CD4-positive, alpha-beta T cell treated with Interferon gamma for 1 hour (primary cell): ENCODE measurements around the gene SERINC5.
A peak's percentile ranks its signal among the peaks of the same experiment; 100 is the strongest.
"Not testable (repeated sequence)": the region's sequence is repeated elsewhere in the genome, so short reads cannot be mapped to it uniquely, and the experiment has no call there.

Experiments
- DNase-seq: peaks from one replicate; pipeline ENCODE4 v3.0.0-alpha.2; 2020

The SERINC5 gene

DNA sequence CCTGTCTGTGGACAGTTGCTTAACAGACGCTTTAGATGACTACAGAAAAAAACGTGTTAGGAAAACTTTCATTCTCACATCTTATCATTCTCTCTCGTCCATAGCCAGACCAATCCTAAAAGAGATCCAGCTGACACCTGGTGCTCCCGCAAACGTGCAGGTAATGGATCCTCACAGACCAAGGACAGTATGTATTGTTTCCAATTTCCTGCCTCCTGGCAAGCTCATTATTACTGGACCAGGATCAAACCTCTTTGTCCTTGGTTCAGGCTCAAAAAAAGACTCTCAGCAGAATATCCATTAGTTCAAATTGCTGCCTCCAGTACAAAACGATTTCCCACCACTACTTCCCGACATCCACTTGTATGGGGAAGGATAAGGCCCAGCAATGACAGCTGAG, 62.4 kb downstream of the SERINC5 start:
- no peak for DNase-seq

DNA sequence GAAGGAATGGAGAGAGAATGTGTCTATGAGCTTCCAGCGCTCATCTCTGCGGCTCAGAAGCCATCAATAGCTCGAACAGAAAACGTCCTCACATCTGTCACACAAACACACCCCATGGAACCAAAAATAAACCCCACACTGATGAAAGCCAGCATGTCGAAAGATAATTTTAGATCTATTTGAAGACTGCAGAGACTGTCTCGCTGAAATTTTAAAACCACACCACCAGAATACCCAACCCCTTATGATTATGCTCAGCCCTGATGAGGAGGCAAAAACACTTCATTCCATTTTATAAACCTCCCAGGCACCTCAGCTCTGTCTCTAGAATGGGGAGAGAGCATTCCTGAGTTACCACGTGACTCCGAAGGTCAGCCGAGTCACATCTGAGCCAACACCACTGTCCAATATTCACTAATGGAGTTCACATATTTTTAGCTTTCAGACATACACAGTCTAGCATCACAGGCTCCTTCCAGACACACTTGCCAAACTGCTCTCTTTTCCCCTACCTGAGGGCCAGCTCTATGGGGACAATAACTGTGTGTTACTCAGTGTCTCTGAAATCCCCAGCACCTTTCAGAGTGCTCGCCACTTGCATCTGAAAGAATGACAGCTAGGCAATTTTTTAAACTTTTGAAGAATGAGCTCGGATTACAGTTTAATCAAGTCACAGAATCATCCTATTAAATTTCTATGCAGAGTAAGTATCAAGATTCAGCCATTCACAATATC, 63.2 kb downstream of the SERINC5 start:
- no peak for DNase-seq

GRCh38 chr5:80191991-80192398, 63.9 kb downstream of the SERINC5 start:
- DNase-seq, result peak; percentile 32

GRCh38 chr5:80191397-80191796, 64.5 kb downstream of the SERINC5 start:
- DNase-seq, result no peak

DNA sequence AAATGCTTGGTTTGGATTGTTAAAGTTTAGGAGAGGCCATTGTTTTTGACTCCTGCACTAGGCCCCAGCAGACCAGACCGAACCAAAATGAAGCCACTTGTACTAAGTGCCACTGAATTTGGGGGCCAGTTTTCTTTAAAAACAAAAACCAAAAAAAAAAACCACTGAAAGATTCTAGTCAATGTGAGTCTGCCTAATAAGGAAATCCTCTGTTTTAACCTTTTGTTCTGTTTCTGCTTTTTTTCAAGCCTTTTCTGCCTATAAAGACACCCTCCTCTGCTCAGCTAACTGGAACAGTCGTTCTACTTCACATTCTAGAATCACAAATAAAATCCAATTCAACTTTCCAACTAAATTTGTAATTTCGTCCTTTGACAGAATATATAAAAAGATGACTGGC, 64.9 kb downstream of the SERINC5 start:
- DNase-seq, result no peak

DNA sequence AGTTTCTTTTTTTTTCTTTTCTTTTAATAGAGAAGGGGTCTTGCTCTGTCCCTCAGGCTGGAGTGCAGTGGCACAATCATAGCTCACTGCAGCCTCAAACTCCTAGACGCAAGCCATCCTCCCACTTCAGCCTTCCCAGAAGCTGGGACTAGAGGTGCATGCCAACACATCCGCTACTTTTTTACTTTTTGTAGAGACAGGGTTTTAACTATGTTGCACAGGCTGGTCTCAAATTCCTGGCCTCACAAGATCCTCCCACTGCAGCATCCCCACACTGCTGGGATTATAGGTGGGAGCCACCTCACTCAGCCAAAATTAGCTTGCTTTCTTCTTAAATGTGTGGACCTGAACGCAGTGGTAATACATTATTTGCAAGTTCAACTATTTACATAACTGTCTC, 66.1 kb downstream of the SERINC5 start:
- no peak for DNase-seq

DNA sequence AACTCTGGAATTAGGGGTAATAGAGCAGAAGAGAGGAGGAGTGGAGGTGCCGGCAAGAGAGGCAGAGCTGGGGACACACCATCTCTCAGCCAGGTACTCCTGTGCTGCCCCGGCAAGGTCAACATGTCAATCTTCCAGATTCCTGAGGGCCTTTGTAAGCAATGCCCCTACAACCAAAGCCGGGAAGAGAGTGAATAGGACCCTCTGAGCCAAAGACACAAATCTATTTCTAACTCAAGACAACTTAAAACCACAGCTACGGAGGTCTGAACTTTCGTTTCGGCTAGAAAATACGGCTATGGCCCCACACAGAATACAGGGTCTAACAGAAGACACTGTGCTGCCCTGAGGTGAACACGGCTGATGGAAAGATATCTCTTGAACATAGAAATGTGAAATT, 66.6 kb downstream of the SERINC5 start:
- DNase-seq, result no peak

DNA sequence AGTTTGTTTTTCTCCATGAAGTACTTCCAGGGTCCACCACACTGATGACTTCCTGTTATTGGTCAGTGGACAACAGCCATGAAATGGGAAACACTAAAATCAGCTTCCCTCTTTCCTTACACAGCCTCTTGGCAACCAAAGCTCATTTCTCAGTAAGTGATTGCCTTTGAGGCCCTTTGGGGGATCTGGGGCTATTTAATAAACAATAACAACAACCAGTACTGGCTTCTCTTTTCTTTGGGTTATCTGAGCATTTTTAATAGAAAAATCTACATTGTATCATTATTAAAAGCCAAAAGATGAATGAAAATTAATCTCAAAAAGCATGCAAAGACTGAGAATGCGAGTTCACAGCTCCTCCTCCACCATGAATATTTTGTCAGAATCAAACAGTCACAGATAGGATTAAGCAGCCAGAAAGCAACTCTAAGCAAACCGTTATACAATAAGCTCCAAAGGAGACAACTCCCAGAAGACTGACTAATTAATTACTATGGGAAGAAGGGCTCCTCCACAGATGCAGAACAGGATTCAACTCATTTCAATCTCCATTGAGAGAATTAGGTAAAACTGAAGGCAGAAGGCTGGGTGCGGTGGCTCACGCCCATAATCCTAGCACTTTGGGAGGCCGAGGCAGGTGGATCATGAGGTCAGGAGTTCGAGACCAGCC, 68.3 kb downstream of the SERINC5 start:
- DNase-seq, result no peak

DNA sequence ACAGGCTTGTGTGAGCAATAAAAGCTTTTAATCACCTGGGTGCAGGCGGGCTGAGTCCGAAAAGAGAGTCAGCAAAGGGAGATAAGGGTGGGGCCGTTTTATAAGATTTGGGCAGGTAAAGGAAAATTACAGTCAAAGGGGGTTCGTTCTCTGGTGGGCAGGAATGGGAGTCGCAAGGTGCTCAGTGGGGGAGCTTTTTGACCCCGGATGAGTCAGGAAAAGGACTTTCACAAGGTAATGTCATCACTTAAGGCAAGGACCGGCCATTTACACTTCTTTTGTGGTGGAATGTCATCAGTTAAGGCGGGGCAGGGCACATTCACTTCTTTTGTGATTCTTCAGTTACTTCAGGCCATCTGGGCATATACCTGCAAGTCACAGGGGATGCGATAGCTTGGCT, 70.3 kb downstream of the SERINC5 start:
- DNase-seq, result not testable (repeated sequence)

DNA sequence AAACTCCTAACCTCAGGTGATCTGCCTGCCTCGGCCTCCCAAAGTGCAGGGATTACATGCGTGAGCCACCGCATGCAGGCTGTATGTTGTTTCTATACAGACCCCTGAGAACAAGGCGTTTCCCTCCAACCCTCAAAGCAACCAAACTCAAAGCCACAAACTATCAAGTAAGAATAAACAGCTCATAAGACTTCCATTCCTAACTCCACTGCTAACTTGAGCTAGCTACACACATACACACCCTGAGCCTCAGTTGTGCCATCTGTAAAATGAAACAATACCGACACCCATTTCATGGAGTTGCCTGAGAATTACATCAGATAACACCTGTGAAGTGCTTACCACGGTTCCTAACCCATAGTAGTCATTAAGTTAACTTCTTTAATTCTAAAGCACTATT, 70.8 kb downstream of the SERINC5 start:
- DNase-seq, result no peak

GRCh38 chr5:80184235-80185023, 71.4 kb downstream of the SERINC5 start:
- DNase-seq, result no peak

- DNase-seq, result peak; percentile 15
These were observed 72.1 kb downstream of the SERINC5 start for GRCh38 chr5:80183728-80184234.

- no peak for DNase-seq
These were observed 72.9 kb downstream of the SERINC5 start for GRCh38 chr5:80182809-80183580.

GRCh38 chr5:80181618-80182211, 74.1 kb downstream of the SERINC5 start:
- peak; percentile 45 for DNase-seq

- DNase-seq, result no peak
These were observed 78.6 kb downstream of the SERINC5 start for GRCh38 chr5:80177236-80177635.

DNA sequence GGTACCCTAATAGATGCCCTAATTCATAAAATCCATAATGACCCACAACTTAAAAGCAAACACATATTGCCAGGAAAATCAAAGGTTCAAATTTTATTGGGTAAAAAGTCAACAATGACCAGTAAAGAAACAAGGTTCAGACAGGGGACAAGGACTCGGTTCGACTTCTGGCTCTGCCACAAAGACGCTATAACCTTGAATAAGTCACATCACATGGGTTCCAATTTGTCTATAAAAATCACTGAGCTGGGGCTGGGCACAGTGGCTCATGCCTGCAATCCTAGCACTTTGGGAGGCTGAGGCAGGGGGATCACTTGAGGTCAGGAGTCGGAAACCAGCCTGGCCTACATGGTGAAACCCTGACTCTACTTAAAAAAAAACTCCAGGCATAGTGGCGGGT, 80.5 kb downstream of the SERINC5 start:
- DNase-seq, result no peak

GRCh38 chr5:80174790-80175189, 81.1 kb downstream of the SERINC5 start:
- DNase-seq, result no peak

DNA sequence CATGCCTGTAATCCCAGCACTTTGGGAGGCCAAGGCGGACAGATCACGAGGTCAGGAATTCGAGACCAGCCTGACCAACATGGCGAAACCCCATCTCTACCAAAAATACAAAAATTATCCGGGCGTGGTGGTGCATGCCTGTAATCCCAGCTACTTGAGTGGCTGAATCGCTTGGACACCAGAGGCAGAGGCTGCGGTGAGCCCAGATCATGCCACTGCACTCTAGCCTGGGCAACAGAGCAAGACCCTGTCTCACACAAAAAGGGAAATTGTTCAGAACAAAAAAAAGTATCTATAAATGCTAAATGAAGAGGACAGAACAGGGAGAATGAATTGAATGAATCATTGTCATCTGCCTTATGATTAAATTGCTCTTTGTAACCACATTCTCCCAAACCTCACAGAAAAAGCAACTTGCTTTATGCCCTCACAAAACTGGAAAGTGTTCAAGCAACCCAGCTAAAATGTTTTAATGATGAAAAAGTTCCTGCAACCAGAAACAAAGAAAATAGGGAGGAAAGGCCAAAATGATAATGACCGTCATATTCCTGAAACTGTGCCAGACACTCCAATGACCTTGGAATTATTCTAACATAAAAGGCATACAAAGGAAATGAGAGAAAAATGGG, 83.7 kb downstream of the SERINC5 start:
- DNase-seq, result no peak

- no peak for DNase-seq
These were observed 85.7 kb downstream of the SERINC5 start for GRCh38 chr5:80170117-80170535.

GRCh38 chr5:80168388-80169028, 87.3 kb downstream of the SERINC5 start:
- no peak for DNase-seq

DNA sequence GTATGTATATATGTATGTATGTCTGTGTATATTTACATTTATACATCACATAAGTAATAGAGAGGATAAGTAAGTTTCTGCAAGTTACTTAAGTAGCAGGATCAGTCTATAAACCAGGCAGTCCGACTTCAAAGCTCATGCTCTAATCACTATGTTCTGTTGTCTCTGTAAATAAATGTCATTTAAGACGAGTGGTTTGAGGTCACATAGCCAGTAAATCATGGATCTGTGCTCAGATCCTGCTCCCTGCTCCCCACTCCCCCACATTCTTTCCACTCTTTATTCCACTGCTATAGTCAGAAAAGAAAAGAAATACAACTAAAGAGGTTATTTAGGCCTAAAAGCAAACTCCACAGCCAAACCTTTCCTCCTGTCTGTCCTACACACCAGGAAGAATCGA, 90.4 kb downstream of the SERINC5 start:
- DNase-seq, result no peak
